HG03175 (cell line): ENCODE data around the gene KLHL30.

Experiments
- ATAC-seq: cut with Tn5 transposase; IDR thresholded peaks from one replicate; pipeline ENCODE4 v1.9.1; 2021; ENCODE audit warnings: mild to moderate bottlenecking, moderate library complexity; ENCODE audit not compliant: unreplicated experiment

Gene KLHL30

DNA sequence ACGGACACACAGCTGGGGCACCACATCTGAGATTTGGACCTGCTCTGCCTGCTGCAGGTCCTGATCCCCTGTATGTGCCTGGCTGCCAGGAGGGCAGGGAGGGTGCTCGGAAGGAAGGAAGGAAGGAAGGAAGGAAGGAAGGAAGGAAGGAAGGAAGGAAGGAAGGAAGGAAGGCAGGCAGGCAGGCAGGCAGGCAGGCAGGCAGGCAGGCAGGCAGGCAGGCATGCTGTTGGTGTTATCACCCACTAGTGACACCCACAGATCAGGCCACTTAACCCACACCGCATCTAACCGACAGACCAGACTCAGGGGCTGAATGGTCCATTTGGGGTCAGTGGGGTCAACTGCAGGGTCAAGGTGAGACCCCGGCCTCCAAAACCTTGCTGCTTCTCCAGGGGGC, 5.8 kb downstream of the KLHL30 start:
- no peak for ATAC-seq

DNA sequence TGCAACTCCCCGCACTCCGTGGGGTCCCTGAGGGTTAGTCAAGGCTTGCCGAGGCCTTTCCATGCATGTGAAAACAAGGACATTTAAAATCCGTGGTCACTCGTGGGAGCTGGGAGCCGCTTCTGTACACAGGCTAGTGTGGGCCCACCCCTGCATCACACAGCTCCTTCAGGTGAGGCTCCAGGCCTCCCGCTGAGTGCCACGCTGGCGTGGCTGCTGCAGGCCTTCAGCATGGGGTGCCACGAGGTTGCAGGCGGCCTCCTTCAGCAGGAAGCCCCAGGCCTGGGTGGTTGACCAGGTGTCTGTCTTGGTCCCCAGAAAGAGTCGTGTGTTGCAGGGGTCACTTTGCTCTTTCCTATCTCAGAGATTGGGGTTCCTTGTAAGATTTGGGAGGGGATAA, 6.6 kb downstream of the KLHL30 start:
- no peak for ATAC-seq

DNA sequence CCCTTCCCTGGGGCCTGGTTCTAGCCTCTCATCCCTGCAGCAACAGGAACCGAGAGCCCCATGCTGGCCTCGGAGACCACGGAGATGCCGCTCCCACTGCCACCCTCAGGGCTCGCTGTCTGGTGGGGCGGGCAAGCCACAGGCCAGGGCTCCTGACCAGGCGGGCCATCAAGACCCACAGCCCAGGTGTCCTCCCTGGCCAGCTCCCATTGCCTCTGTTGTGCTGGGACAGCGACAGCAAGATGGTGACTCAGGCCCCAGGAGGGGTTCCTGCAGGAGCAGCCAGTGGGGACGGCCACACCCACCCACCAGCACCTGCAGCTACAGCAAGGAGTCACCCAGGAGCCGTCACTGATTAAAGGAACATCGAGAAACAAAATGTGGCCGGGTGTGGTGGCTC, 7.4 kb downstream of the KLHL30 start:
- no peak for ATAC-seq

DNA sequence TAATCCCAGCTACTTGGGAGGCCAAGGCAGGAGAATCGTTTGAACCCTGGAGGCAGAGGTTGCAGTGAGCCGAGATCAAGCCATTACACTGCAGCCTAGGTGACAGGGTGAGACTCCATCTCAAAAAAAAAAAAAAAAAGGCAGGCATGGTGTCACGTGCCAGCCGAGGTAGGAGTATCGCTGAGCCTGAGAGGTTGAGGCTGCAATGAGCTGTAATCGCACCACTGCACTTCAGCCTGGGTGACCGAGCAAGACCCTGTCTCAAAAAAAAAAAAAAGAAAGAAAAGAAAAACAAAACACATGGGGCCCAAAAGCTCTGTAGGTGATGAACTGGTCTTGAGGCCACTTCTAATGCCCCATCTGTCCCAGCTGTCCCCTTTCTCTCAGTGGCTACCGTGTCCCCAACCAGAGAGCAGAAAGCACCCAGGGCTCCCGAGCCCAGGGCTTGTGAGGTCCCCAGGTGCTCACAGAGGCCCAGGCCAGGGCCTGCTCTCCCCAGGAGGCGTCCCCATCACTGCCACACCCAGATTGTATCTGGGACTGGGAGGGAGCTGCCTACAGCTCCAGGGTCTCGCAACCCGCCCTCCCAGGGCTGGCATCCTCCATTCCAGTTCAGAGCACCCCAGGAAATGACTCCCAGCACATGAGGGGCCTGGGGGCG, 8.5 kb downstream of the KLHL30 start:
- ATAC-seq, result no peak

DNA sequence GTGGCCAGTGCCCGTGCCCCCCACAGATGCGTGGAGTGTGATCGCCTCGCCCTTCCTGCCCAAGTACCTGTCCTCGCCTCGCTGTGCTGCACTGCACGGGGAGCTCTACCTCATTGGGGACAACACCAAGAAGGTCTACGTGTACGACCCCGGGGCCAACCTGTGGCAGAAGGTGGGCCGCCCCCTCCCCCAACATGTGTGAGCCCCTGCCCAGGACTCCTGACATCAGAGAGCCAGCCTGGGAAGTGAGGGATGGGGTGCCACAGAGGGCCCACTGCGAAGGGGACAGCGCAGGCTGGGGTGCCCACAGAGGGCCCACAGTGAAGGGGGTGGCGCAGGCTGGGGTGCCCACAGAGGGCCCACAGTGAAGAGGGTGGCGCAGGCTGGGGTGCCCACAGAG, 10.5 kb downstream of the KLHL30 start:
- no peak for ATAC-seq

DNA sequence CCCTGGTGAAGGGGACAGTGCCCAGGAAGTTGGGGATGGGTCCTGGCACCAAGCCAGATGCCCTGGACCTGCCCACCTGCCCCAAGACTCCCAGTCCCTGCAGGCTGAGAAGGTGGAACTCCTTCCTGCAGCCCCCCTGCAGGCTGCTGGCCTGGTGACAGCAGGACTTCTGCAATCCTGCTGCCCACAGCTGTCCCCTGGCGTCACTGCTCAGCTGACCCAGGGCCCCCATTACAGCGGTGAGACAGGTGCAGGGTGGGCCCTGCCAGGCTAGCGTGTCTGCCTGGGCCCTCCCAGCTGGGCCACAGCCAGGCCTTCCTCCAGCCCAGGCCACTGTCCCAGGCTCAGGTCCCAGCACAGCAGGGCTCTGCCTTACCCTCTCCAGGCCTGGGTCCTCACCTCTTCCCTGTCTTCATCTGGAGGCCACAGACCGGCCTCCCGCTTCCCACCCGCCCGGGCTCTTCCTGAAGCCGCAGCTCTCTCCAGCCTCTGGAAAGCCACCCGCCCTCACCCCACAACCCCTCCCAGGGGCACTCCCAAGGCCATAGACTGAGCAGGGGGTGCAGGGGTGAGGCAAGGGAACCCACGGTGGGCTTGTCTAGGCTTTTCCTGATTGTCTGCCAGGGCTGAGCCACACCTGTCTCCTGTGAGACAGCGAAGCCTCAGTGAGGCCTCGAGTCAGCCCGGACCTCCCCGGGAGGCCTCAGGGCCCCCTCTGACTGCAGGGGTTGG, 11.5 kb downstream of the KLHL30 start:
- no peak for ATAC-seq

DNA sequence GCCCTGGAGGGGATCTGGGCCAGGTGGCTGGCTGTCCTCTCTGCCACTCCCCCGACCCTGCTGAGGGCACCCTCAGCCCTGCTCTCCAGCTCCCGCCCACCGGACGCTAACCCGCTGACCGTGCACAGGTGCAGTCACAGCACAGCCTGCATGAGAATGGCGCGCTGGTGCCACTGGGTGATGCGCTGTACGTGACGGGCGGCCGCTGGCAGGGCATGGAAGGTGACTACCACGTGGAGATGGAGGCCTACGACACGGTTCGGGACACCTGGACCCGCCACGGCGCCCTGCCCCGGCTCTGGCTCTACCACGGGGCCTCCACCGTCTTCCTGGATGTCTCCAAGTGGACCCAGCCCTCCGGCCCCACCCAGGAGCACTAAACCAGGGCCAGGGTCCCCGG, 12.2 kb downstream of the KLHL30 start:
- no peak for ATAC-seq

DNA sequence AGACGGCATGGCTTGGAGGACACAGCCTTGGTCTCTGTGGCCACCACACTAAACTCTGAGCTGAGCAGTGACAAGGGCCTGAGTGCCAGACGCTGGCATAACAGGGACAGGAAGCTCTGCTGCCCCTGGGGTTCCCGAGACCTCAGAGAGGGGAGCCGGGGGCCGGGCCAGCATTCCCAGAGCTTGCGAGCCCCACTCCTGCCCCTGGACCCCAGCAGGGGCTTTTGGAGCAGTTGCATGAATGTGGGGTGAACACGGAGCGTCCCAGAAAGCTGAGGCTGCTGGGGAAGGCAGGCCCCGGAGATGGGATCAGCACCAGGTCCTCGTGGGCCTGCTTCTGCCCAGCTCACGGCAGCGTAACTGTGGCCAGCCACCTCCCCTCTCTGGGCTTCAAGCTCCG, 12.7 kb downstream of the KLHL30 start:
- no peak for ATAC-seq

DNA sequence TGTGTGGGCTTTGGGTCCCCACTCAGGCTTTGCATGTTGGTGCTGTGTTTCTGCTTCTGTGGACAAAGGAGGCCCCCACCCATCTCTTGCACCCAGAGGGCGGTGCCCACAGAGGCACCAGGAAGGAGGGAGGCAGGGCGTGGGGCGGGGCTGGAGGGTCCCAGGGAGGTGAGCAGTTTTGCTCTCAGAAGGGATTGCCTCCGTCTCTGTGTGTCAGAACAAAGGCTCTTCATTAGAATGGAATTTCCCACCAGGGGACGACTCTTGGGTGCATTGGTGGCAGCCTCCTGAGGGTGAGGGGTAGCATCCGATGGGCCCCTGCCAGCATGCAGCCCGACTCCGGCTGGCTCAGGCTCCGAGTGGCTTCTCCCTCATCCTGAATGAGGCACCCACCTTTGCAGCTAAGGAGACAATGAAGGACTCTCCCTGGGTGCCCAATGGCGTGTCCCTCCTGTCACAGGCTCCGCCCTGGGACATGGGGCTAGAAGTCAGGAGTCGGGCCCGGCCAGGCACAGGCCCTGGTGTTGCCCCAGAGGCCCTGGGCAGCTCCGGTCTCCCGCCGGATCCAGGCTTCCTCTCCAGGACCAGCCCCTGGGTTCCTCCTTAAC, 13.3 kb downstream of the KLHL30 start:
- no peak for ATAC-seq

DNA sequence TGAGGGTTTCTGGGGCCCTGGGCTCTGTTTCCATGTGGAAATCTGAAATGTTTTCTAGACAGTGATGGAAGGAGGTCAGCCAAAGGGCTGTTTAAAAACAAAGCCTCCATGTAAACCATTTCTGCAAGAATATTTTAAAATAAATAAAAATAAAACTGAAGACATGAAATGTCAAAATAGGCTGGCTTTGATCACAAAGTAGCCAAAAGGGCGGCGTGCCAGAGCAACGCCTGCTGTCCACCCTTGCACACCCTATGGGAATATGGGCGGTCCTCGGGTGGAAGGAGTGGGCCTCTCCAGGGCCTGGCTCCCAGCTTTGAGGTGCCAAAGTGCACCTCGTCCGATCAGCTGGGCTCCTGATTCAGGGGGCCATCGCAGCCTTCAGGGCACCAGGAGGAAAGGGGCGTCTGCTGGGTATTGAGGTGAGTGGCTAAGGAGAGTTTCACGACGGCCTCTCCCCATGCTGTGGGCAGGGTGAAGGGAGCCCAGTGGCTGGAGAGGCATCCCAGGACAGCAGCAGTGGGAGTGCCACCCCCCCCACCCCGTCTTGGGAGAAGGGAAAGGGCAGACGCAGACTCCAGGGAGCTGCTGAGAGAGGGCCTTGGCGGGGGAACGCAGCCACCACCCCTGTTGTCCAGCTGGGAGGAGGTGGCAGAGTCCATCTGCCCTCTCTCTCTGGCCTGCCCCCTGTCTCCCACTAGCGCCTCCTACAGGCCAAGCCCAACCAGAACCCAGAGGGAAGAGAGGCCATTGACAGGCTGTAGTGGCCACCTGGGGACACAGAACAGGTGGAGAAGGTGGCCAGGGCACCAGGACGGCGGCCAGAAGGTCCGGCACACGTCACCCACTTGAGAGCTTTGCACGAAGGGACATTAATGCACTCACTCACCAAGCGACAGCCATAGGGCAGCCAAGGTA, 14.6 kb downstream of the KLHL30 start:
- ATAC-seq, result no peak

DNA sequence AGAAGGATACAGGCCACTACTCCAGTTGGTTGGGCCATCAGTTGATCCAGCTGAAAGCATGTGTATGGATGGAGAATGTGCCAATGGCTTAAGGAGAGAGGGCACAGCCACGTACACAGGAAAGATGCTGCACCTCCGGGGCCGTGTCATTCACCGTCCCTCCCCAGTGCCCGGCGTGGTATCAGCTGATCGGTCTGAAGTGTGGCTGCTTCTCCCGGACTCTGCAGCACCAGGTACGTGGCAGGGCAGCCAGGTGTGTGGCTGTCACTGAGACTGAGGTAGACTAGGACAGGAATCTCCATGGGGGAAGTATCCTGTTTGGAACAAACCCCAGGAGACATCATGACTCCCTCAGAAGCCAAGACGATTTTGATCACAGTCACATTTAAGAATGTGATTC, 16.1 kb downstream of the KLHL30 start:
- ATAC-seq, result no peak

DNA sequence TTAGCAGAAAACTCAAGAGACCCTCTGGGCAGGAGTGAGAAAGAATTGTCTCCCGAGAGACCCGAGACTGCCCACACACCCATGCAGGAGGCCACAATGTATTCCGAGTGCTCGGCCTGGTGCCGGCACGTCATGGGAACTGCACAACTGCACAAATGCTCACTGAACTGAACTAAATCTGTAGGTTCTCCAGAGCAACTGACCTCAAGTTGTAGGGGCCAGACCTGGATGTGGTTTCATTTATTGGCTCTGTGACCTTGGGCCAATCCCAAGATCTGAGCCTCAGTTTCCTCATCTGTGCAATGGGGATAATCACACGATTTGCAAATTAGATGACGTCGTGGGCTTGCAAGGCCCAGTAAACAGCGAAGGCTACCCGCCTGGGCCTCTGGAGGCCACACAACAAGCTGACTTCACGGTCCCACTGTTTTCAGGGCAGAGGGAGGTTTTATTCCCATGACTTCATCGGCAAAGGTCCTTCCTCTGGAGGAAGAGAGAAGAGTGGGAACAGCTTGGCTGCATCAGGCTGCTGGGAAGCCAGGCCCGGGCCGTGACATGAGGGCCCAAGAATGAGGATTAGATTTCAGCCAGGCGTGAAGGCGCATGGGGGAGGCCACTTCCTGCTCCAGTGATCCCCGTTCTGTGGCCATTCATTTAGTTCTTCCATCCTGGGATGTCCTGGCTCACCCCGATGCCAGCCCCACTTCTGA, 16.7 kb downstream of the KLHL30 start:
- no peak for ATAC-seq

DNA sequence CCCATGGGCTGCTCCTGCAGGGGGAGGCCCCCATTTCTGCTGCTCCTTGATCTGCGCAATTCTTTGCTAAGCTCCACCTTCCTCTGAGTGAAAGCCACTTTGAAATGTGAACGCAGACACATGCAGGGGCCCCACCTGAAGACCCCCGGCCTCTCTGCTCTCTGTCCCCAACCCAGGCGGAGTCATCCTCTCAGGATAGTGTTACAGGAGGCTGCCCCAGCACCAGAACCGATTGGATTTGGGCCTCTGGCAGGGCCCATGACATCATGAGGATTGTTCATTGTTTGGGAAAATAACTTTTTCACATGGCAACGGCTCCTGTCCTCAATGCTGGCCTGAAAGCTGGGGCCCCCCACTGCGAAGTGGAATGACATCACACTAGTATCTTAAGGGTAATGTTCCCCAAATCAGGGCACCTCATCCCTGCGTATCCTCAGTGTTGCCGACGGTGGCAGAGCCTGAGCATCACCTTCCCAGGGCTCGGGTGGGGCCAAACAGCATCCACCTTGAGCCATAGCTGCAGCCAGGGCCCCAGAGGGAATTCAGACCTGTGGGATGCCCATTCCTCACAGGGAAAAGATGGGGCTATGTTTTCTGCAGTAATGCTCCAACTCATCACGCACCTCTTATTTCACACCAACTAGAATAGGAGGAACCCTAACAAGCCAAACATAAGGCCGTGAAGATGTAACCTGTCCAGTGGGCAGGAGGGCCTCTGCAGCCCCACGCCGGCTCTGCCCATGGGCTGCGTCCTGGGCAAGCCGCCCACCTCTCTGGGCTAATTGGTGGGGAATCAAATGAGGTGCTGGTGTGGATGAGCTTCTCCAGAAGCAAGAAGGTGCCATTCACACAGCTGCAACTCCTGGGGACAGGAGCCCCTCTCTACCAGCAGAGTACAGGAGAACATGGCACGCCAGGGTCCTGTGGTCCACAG, 17.6 kb downstream of the KLHL30 start:
- no peak for ATAC-seq

DNA sequence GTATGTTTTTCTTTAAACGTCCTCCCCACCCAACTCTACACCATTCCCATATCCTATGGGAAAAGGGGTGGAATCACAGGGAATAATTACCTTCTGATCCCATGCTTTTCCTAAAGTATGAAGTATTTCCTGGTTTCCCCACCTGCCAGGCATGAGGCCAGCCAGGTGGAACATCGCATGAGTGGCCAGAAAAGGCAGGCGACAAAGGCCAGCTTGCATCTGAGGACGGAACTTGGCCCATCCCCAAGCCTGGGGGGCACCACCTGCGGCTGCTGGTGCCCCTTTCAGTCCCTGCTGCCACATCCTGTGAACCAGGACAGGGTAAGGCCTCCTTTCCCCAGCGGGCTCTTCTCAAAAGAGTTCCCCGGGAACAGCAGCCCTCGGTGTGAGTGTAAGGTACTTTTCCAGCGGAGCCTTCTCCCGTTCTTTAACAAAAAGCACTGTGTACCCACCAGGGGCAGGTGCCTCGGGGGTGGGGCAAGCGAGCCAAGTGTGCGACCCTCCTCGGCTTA, 19.1 kb downstream of the KLHL30 start:
- no peak for ATAC-seq

DNA sequence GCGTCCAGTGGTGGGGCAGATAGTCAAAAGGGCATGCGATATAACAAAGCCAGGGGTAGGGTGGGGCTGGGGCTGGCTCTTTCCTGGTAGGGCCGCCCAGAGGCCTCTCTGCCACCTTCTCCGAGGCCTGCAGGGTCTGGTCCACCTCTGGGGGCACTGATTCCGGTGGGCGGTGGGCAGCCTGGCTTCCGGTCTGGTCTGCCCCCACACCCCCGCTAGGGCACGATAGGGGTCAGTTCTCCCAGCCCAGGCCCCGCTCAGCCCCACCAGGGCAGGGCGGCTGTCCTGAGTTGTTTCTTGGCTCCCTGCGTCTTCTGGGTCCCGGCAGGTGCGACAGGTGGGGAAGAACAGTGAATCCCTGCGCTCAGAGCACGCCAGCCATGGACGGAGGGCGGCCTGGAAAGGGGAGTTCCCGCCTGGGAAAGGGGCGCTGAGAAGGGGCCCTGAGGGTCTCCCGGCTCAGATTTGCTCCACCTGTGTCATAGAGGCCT, 19.6 kb downstream of the KLHL30 start:
- ATAC-seq, result no peak

DNA sequence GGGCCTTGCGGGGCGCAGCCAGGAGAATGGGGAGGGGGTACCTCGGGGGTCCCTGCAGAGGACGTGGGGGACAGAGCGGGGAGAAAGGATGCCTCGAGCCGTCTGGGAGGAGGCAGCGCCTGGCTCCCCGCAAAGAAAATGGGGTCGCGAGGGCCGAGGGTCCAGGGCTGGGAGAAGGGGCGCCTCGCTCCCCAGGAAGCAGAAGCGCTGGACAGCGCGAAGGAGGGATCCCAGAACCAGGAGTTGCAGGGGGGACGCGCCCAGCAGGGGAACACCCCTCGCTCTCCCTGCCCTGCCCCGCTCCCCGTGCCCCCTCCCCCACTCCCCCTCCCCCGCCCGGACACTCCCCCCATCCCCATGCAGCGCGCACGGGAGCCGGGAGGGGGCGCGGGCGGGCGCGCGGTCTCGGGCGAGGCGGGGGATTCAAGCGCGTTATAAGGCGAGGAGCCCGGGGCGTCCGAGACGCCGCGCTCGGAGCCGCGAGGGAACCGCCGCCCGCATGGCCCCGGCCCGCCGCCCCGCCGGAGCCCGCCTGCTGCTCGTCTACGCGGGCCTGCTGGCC, 20.1 kb downstream of the KLHL30 start, which contains the start of gene ERFE:
TSS of gene ERFE (plus strand) at position 462 of the 562 bp plus-strand sequence. CDS start at position 500, 38 bp downstream.
- no peak for ATAC-seq

DNA sequence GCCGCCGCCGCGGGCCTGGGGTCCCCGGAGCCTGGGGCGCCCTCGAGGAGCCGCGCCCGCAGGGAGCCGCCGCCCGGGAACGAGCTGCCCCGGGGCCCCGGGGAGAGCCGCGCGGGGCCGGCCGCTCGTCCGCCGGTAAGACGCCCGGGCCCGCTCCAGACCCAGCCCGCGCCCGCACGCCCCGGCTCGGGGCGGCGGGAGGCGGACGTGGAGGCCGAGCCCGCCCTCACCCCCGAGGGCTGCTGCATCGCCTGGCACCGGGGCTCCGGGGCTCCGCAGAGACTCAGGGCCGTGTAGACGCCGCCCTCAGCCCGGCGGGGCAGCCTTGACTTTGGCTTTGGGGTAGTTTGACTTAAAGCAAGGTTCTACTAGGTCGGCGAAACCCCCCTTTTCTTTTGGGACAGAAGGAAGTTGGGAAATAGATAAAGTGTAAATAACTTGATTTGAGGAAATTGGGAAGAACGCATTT, 20.6 kb downstream of the KLHL30 start:
- ATAC-seq, result no peak

DNA sequence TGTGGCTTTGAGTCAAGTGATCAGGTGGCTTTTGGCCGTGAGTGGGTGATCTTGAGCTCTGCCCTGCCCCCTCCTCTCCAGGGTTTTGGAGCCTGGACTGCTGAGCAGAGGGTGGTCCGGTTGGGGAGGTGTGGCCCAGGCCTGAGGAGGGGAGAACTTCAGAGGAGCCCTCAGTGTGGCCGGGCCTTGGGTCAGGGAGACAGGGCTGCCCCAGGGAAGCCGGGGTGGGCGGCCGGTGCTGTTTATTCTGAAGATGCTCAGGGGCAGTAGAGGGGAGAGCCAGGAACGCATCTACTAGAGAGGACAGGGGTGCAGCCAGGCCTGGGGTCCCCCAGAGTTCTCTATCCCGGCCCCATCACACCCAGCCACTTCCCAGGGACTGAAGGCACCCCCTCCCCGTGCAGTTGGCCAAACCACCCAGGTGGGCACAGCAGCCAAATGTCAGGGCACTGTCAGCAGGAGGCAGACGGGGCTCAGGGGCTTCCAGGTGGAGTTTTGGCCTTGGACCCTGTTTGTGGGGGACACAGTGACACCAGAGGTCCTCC, 21.3 kb downstream of the KLHL30 start:
- ATAC-seq, result no peak
